Neuron (in vitro differentiated cells): ENCODE data around the gene SLC9C1.

Experiments
- H2AFZ ChIP-seq: one replicate; pipeline ENCODE4 v1.6.1; 2013; ENCODE audit warnings: low read depth, mild to moderate bottlenecking, inconsistent platforms, low read length, moderate library complexity
- H3K27me3 ChIP-seq: one replicate; pipeline ENCODE4 v1.6.1; 2013; ENCODE audit warnings: low read length; ENCODE audit not compliant: insufficient read depth
- H3K36me3 ChIP-seq: one replicate; pipeline ENCODE4 v1.6.1; 2013; ENCODE audit warnings: low read length; ENCODE audit not compliant: insufficient read depth
- H3K4me1 ChIP-seq: one replicate; pipeline ENCODE4 v1.6.1; 2013; ENCODE audit warnings: low read length; ENCODE audit not compliant: insufficient read depth
- H3K4me3 ChIP-seq: 2 replicates; pipeline ENCODE4 v1.5.1; 2013; ENCODE audit warnings: mild to moderate bottlenecking, low read length, moderate library complexity
- H3K9me3 ChIP-seq: one replicate; pipeline ENCODE4 v1.6.1; 2013; ENCODE audit warnings: low read length

Gene SLC9C1

DNA sequence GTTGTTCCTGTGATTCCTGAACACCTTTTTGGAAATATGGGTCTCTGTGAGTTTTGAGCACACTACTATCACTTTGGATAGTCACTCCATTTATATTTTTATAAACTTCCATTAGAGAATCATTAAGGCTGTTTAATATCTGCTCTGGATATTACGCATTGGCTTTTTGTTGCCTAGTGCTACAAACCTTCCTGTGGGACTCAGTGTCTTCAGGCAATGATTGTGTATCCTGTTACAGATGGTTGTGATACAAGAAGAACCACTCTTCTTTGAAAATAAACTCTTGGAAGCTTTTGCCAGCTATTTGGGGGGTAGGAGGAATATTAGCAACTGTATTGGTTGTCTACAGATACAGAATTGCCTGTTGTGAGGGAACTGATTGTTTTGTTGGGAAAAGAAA, 176.6 kb downstream of the SLC9C1 start:
- no peaks in the 10 kb centered on the region for H3K27me3 ChIP-seq
- H2AFZ ChIP-seq: no peak overlapping the region
- H3K4me1 ChIP-seq: peaks cover 3% of the 10 kb centered on the region
- no peak overlapping the region for H3K4me3 ChIP-seq
- H3K9me3 ChIP-seq: peaks cover 2% of the 10 kb centered on the region
- H3K36me3 ChIP-seq: no peaks in the 10 kb centered on the region

DNA sequence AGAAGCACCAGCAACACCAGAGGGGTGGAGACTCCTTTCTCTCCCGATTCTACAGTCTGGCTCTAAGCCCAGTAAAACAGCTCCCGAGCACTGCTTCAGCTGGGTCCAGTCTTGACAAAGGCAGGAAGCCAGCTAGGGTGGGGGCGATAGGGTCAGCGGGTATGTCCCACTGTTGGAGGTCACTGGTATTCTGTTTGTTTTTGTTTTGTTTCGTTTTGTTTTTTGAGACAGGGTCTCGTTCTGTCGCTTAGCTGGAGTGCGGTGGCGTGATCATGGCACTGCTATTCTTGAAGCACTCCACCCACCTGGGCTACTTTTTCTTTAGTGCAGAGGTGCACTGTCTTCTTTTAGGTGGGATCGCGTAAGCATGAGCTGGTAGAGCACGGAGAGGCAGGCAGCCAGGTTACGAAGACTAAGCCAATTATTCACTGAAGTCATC, 177.2 kb downstream of the SLC9C1 start:
- Histone ChIP-seq H2AFZ (no peak overlapping the region), H3K4me3 (no peak overlapping the region), H3K9me3 (peaks cover 2% of the 10 kb centered on the region), H3K36me3 (no peaks in the 10 kb centered on the region), H3K27me3 (no peaks in the 10 kb centered on the region), H3K4me1 (peaks cover 3% of the 10 kb centered on the region)

DNA sequence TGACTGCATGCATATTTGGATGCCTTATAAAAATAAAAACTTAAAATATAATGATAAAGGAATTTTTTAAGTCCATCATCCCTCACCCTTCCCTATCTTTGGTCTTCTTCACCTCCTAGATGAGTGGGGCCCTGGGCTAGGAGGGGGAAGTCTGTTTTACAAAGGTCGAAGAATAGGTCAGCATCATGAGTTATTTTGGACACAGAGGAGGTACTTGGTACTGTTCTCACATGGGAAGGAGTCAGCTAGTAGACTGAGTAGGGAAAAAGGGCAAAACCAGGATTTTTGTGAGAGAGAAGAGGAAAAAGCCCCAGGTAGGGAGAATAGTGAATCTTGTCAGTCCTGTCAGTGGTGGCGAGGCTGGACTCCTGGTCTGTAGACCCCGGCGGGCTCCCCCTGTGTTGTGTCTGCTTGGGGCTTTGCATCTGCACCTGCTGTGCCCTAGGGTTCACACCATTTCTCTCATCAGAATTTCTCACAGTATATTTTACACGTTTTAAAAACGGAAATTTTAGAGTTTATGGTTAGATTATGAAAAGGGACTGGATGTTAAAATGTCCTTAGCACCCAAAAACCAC, 178.1 kb downstream of the SLC9C1 start:
- Histone ChIP-seq H3K4me3 (no peak overlapping the region), H3K36me3 (no peaks in the 10 kb centered on the region), H3K9me3 (peaks cover 2% of the 10 kb centered on the region), H3K4me1 (peaks cover 3% of the 10 kb centered on the region), H2AFZ (no peak overlapping the region), H3K27me3 (no peaks in the 10 kb centered on the region)

DNA sequence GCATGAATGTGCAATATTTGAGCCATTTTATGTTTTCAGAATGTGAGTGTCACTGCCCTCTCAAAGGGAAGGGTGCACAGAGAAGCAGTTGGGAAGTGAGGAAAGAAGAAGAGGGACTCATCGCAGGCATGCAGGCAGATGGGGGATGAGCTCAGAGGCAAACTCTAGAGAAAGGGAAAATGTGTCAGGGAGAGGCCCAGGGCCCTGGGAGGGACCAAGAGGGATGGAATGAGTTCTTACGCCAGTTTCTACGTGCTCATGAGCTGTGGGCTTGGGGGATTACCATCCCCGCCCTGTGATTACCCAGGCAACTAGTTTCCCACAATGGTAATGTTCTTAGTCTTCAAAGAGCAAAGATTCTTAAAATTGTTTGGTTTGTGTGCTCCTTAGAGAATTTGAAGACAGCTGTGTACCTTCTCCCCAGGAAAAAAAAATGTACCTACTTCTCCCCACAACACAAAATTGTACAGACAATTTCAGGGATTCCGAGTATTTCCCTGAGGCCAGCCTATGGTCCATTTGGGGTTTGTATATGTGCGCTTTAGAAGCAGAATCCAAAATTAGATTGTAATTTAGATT, 178.8 kb downstream of the SLC9C1 start:
- Histone ChIP-seq H3K9me3 (peaks cover 2% of the 10 kb centered on the region), H3K36me3 (no peaks in the 10 kb centered on the region), H2AFZ (no peak overlapping the region), H3K4me1 (peaks cover 3% of the 10 kb centered on the region), H3K4me3 (no peak overlapping the region), H3K27me3 (no peaks in the 10 kb centered on the region)

DNA sequence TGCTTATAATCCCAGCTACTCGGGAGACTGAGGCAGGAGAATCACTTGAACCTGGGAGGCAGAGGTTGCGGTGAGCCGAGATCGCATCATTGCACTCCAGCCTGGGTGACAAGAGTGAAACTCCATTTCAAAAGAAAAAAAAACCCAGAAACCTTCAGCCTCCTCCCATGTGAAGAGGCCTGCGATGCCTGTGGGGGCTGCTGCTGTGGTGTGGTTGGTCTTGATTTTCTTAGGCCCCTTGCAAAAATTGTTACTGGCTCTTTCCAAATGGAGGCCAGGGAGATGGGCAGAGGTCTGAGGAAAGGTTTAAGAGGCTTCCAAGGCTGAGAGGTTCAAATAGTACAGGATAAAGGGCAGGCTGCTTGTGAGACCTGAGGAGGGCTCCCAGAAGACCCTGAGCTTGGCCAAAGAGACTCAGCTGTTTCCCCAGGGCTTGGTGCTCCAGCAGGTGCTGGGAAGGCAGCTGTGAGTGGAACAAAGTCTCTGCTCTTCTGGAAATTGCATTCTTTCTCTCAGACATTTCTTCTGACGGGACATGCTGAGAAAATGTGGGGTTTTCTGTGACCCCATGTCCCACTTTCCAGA, 179.3 kb downstream of the SLC9C1 start:
- Histone ChIP-seq H3K36me3 (no peaks in the 10 kb centered on the region), H3K4me3 (no peak overlapping the region), H3K27me3 (no peaks in the 10 kb centered on the region), H2AFZ (no peak overlapping the region), H3K9me3 (peaks cover 2% of the 10 kb centered on the region), H3K4me1 (peaks cover 3% of the 10 kb centered on the region)

DNA sequence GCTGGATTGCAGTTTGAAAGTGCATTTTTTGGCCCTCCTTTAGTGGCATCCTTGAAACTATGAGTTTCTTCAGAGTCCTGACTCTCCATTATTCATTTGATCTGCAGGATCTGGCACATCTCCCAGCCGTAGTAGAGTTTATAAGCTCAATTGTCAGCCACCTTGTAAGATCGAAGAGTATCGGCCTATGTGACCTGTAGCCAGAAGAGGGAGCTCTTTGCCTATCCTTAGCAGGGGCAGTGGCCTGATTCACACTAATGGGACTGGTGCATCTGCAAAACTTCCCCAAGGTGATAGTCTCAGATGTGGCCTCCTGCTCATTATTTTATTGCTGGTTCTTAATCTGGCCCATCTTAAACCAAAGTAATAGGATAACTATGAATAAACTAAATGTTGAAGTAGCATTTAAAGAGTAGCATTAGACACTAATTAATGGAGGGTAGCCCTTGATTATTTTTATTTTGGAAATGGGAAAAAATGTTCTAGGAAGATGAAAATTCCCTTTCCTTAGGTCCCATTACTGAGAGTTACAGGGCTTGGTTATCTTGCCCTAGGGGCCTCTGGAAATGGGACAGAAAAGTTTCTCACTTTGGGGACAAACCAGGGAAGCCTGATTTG, 182.1 kb downstream of the SLC9C1 start:
- Histone ChIP-seq H3K4me3 (no peak overlapping the region), H3K36me3 (no peaks in the 10 kb centered on the region), H3K4me1 (peaks cover 3% of the 10 kb centered on the region), H3K9me3 (peaks cover 2% of the 10 kb centered on the region), H2AFZ (no peak overlapping the region), H3K27me3 (no peaks in the 10 kb centered on the region)

DNA sequence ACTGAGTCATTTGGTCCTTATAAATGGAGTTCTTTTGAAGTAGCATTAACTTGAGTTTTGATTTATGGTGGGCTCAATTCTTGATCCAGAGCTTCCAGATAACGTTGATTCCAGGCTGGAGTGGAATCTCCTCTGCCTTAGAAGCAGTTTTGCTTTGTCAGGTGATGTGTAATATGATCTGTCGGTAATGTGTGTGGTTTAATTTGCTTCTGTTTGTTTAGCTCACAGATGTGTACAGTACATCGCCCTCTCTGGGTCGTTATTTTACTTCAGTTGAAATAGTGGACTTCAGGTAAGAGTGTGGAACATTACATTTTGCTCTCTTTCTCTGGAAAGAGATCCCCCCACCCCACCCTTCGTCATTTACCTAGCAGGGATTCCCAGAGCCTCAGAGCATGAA, 184.7 kb downstream of the SLC9C1 start:
- Histone ChIP-seq H3K9me3 (peaks cover 2% of the 10 kb centered on the region), H2AFZ (no peak overlapping the region), H3K36me3 (no peaks in the 10 kb centered on the region), H3K27me3 (no peaks in the 10 kb centered on the region), H3K4me3 (no peak overlapping the region), H3K4me1 (no peaks in the 10 kb centered on the region)

DNA sequence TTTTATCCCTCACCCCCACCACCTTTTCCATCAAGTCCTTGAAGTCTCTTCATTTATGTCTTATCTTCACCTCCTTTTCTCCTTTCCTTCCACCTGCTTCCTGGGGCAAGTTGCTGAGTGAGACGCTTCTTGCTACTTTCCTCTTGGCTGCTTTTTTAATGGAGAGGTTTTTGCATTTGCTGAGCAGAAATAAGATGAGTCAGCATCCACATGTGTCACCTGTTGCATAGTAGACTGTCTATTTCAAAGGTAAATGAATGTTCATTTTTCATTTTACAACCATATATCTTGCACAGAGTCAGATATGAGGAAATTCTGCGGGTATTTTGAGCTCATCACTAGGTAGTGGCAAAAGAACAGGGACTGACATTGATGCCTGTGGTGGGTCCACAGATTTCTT, 189.2 kb downstream of the SLC9C1 start:
- H3K36me3 ChIP-seq: no peaks in the 10 kb centered on the region
- H3K27me3 ChIP-seq: no peaks in the 10 kb centered on the region
- no peaks in the 10 kb centered on the region for H3K4me1 ChIP-seq
- H3K4me3 ChIP-seq: no peak overlapping the region
- H3K9me3 ChIP-seq: no peaks in the 10 kb centered on the region
- no peak overlapping the region for H2AFZ ChIP-seq

DNA sequence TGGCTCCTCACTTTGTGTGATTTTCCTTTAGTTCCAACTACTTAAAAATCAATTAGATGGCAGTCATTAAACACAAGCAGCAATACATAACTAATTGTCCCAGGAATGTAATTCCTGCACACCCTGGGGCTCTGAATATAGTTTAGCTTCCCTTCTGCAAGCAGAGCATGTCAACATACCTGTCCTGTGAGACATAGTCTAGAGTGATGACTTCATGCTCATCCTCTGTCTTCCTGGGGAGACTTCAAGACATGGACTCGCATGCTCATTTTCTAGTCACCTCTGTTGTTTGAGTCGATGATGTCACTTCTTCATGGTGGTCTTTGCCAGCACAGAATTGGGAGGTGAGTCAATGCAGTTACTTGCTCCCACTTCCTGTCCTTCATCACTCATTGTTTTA, 192.1 kb downstream of the SLC9C1 start:
- H3K4me3 ChIP-seq: no peak overlapping the region
- H3K9me3 ChIP-seq: no peaks in the 10 kb centered on the region
- no peak overlapping the region for H2AFZ ChIP-seq
- H3K27me3 ChIP-seq: no peaks in the 10 kb centered on the region
- H3K36me3 ChIP-seq: no peaks in the 10 kb centered on the region
- no peaks in the 10 kb centered on the region for H3K4me1 ChIP-seq

DNA sequence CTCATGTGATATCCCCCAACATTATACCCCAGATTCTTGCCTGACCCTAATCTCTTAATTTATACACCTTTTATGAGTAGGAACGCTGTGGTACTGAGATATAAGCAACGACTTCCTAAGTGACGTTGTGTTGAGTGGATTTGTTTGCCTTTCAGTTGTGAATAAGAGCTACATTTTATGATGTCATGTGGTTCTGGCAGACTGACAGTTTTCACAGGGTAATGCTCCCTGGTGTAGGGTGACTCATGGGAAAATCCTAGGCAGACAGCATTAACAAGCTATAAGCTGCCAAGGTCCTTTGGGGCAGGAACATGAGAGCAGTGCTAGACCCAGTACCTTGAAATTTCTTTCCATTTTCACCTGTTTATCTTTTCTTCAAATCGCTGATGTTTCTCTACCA, 196.6 kb downstream of the SLC9C1 start:
- Histone ChIP-seq H3K27me3 (no peaks in the 10 kb centered on the region), H3K4me1 (peaks cover 10% of the 10 kb centered on the region), H3K9me3 (peaks cover 3% of the 10 kb centered on the region), H3K4me3 (no peak overlapping the region), H2AFZ (no peak overlapping the region), H3K36me3 (no peaks in the 10 kb centered on the region)

DNA sequence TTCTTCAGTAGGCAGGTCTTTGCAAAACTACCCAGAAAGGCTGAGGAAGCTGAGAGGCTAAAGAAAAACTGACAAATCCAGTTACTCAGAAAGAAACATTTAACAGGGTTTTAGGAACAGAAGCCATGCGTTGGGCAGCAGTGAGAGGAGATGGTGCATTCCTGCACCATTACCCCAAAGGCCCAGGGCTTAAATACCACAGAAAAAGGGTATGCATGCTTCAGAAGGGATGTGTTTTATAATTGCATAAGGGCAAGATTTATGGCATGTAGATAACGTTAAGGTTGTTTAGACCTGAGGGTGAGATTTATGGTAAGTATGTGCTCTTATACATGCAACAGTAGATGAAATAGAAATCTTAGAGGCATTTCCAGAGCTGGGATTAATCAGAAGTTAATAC, 197.8 kb downstream of the SLC9C1 start:
- Histone ChIP-seq H3K4me1 (peaks cover 12% of the 10 kb centered on the region), H3K36me3 (no peaks in the 10 kb centered on the region)

DNA sequence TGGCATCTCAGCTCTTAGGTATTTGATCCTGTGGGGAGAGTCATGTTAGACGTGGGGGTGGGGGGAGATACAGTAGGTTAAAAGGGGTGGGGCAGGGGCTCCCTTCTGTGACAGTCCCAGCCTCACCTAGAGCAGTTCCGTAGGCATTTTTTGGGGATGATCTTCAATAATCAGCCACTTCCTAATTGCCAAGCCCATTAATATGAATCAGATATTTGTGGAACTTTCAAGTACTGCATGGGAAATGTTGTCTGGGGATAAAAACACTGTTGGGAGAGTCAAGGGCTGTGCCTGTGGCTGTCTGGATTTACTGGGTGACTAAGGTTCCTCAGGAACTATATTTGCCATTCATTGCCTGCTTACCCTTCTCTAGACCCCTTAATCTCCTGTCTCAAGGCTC, 198.3 kb downstream of the SLC9C1 start:
- H2AFZ ChIP-seq: no peak overlapping the region
- no peak overlapping the region for H3K4me3 ChIP-seq
- H3K4me1 ChIP-seq: peaks cover 14% of the 10 kb centered on the region
- no peaks in the 10 kb centered on the region for H3K36me3 ChIP-seq
- no peaks in the 10 kb centered on the region for H3K27me3 ChIP-seq
- H3K9me3 ChIP-seq: peaks cover 3% of the 10 kb centered on the region

More for the DNA sequence above, 197.8 kb downstream of the SLC9C1 start:
- Histone ChIP-seq H3K9me3 (peaks cover 3% of the 10 kb centered on the region), H3K27me3 (no peaks in the 10 kb centered on the region), H3K4me3 (no peak overlapping the region), H2AFZ (no peak overlapping the region)

DNA sequence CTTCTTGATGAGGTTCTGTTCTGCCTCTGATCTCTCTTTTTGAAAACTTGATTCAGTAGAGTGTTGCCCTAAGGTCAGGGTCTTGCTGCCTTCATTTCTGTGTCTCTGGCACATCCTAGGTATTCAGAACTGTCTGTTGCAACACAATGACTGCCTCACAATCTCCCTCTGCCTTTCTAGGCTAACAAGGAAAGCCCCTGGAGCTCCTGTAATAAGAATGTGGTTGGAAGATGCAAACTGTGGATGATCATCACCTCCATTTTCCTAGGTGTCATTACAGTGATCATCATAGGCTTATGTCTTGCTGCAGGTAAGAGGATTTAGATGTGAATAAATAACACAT, 200.9 kb downstream of the SLC9C1 start:
- H3K27me3 ChIP-seq: no peaks in the 10 kb centered on the region
- peak overlapping the region; percentile 3 for H2AFZ ChIP-seq
- peaks cover 3% of the 10 kb centered on the region for H3K9me3 ChIP-seq
- H3K4me1 ChIP-seq: peaks cover 17% of the 10 kb centered on the region
- H3K36me3 ChIP-seq: no peaks in the 10 kb centered on the region
- H3K4me3 ChIP-seq: no peak overlapping the region
